Upper lobe of left lung (tissue), 6 donors: Measurements from ENCODE around the gene ZNF83. TPM values are rescaled to one million over a fixed set of nuclear protein-coding genes. Genes with fewer than 3 reads are reported as not detected.

Experiments
- ATAC-seq, 2 donors: fragments of 200-7000 bp; cut with Tn5 transposase; one replicate each; pipeline ENCODE4 v1.9.1; 2022; ENCODE audit warnings: mild to moderate bottlenecking in 2 of 2, moderate library complexity in 2 of 2; ENCODE audit not compliant: low FRiP score in 2 of 2
- DNase-seq, 2 donors: peaks; one replicate each; pipeline ENCODE4 v3.0.0-alpha.2; 2019 to 2020
- H3K27ac ChIP-seq, 4 donors: fragments of 200-600 bp; sonication (generic); one replicate each; pipeline ENCODE4 v1.5.1; 2016 to 2019
- H3K27me3 ChIP-seq, 4 donors: fragments of 200-600 bp; sonication (generic); one replicate each; pipeline ENCODE4 v1.5.1; 2017 to 2019
- H3K36me3 ChIP-seq, 4 donors: fragments of 200-600 bp; sonication (generic); one replicate each; pipeline ENCODE4 v1.5.1; 2016 to 2019
- H3K4me1 ChIP-seq, 4 donors: fragments of 200-600 bp; sonication (generic); one replicate each; pipeline ENCODE4 v1.5.1; 2018 to 2019
- H3K4me3 ChIP-seq, 4 donors: fragments of 200-600 bp; sonication (generic); one replicate each; pipeline ENCODE4 v1.5.1; 2017 to 2019; ENCODE audit warnings: mild to moderate bottlenecking in 2 of 4, moderate library complexity in 1 of 4
- H3K9me3 ChIP-seq, 4 donors: fragments of 200-600 bp; sonication (generic); one replicate each; pipeline ENCODE4 v1.5.1; 2018 to 2019
- CTCF ChIP-seq, 6 experiments: fragments of 450-650 bp in 4 of 6; fragments of 200-600 bp in 2 of 6; sonication (generic) in 2 of 6; IDR thresholded peaks; one replicate each; pipeline ENCODE4 v1.5.1; 2016 to 2019; ENCODE audit warnings: antibody characterized with exemption in 6 of 6
- EP300 ChIP-seq, 4 donors: sonication (generic); formaldehyde crosslinking; IDR thresholded peaks; one replicate each; pipeline ENCODE4 v1.5.1; 2017; ENCODE audit warnings: antibody characterized with exemption in 4 of 4, control low read depth in 2 of 4
- POLR2A ChIP-seq, 4 donors: fragments of 450-650 bp; IDR thresholded peaks; one replicate each; pipeline ENCODE4 v1.5.1; 2016 to 2017; ENCODE audit warnings: antibody characterized with exemption in 4 of 4, mild to moderate bottlenecking in 2 of 4
- POLR2AphosphoS5 ChIP-seq, 2 donors: sonication (generic); formaldehyde crosslinking; IDR thresholded peaks; one replicate each; pipeline ENCODE4 v1.5.1; 2017; ENCODE audit warnings: antibody characterized with exemption in 2 of 2
- WGBS, 2 donors: methylation state at CpG; one replicate each; pipeline ENCODE4 v1.1.5; 2017 to 2018; 5-methylcytosine and 5-hydroxymethylcytosine counted together
- total RNA-seq, 6 donors: library from RNA; depleted of rRNA in 4 of 6; stranded (reverse); fragments of >200 nt in 4 of 6; gene quantifications; one replicate each; pipeline versions ENCODE4 v1.1.0 to v1.2.1, GENCODE V29; 2016 to 2021
- donor health status: DM: no; HTN: no; CAD: no; lungs with moderate emphysema.
- donor health status: DM: no; HTN: yes; CAD: no; lungs with severe emphysema.

ZNF83 gene
- total RNA-seq, 6 donors from 2014 or later: 27.3 to 161 (median 45.5) TPM

- TF ChIP-seq POLR2A (IDR thresholded peaks at IDR 0.05): no peak
- no peak for TF ChIP-seq POLR2AphosphoS5 (IDR thresholded peaks at IDR 0.05)
- TF ChIP-seq CTCF (IDR thresholded peaks at IDR 0.05): no peak
- no peak for TF ChIP-seq EP300 (IDR thresholded peaks at IDR 0.05)
- H3K9me3 ChIP-seq: peaks cover 0 to 22% (median 12%) of the 10 kb centered on the region in 4 donors
- DNase-seq (no peak), ATAC-seq (no peak)
- WGBS, 2 donors: 76 to 88% methylated on average over 1 of the region's 1 CpG
- no peaks in the 10 kb centered on the region for H3K4me1 ChIP-seq
- no peak overlapping the region for H3K4me3 ChIP-seq
- H3K36me3 ChIP-seq: peaks cover 0 to 7% (median 0%) of the 10 kb centered on the region in 4 donors
- H3K27ac ChIP-seq: no peak overlapping the region
- no peaks in the 10 kb centered on the region for H3K27me3 ChIP-seq
Measured at GRCh38 chr19:52646571-52647217, 8.5 kb upstream of the ZNF83 start.

GRCh38 chr19:52640916-52641315, 2.8 kb upstream of the ZNF83 start:
- peaks cover 0 to 6% (median 0%) of the 10 kb centered on the region in 4 donors for H3K9me3 ChIP-seq
- H3K4me1 ChIP-seq: peaks cover 12 to 17% (median 13%) of the 10 kb centered on the region in 4 donors
- H3K4me3 ChIP-seq: no peak overlapping the region
- DNase-seq (peak in 1 of 2 donors; percentile 42), ATAC-seq (no peak)
- H3K27me3 ChIP-seq: no peaks in the 10 kb centered on the region
- TF ChIP-seq POLR2A (IDR thresholded peaks at IDR 0.05): no peak
- TF ChIP-seq CTCF (IDR thresholded peaks at IDR 0.05): no peak
- TF ChIP-seq POLR2AphosphoS5 (IDR thresholded peaks at IDR 0.05): no peak
- TF ChIP-seq EP300 (IDR thresholded peaks at IDR 0.05): no peak
- H3K27ac ChIP-seq: no peak overlapping the region
- WGBS, 2 donors: 77 to 79% methylated on average over 8 to 14 of the region's 14 CpGs
- no peaks in the 10 kb centered on the region for H3K36me3 ChIP-seq

- Histone ChIP-seq H3K9me3 (no peaks in the 10 kb centered on the region), H3K4me1 (peaks cover 12 to 17% (median 13%) of the 10 kb centered on the region in 4 donors), H3K27ac (no peak overlapping the region), H3K4me3 (no peak overlapping the region), H3K36me3 (no peaks in the 10 kb centered on the region), H3K27me3 (no peaks in the 10 kb centered on the region)
- no peak for ATAC-seq
- WGBS, 2 donors: 94 to 96% methylated on average over 10 of the region's 10 CpGs
- no peak for TF ChIP-seq POLR2AphosphoS5 (IDR thresholded peaks at IDR 0.05)
- TF ChIP-seq POLR2A (IDR thresholded peaks at IDR 0.05): no peak
- TF ChIP-seq CTCF (IDR thresholded peaks at IDR 0.05): no peak
- no peak for TF ChIP-seq EP300 (IDR thresholded peaks at IDR 0.05)
- no peak for DNase-seq
Measured at GRCh38 chr19:52639996-52640395, 1.8 kb upstream of the ZNF83 start.

- TF ChIP-seq EP300 (IDR thresholded peaks at IDR 0.05) (no peak), CTCF (IDR thresholded peaks at IDR 0.05) (no peak), POLR2AphosphoS5 (IDR thresholded peaks at IDR 0.05) (no peak), POLR2A (IDR thresholded peaks at IDR 0.05) (no peak)
- H3K4me3 ChIP-seq: peak overlapping the region in 3 of 4 donors; percentile 68 to 72 (median 70)
- WGBS, 2 donors: 5 to 6% methylated on average over 14 of the region's 14 CpGs
- no peaks in the 10 kb centered on the region for H3K27me3 ChIP-seq
- DNase-seq (peak in 1 of 2 donors; percentile 75), ATAC-seq (peak; percentile 28 to 64)
- H3K36me3 ChIP-seq: peaks cover 0 to 10% (median 5%) of the 10 kb centered on the region in 4 donors
- H3K4me1 ChIP-seq: peaks cover 12 to 17% (median 13%) of the 10 kb centered on the region in 4 donors
- peak overlapping the region in 3 of 4 donors; percentile 30 to 92 (median 89) for H3K27ac ChIP-seq
- H3K9me3 ChIP-seq: no peaks in the 10 kb centered on the region
Measured at GRCh38 chr19:52638601-52639000, 446 bp upstream of the ZNF83 start.
